OCI-LY3 (cell line): ENCODE measurements around the gene BRD2.

Experiments used
- EZH2phosphoT487 ChIP-seq: fragments of 200-600 bp; shearing (Covaris generic); IDR thresholded peaks from 2 replicates; pipeline ENCODE4 v1.6.1; 2018; ENCODE audit warnings: antibody characterized with exemption, mixed run types, low read depth
- TF ChIP-seq, protein P1 (sequence below): fragments of 200-600, 300-600 bp; sonication (generic); IDR thresholded peaks from 2 replicates; pipeline ENCODE4 v1.5.1; 2014; ENCODE audit warnings: antibody characterized with exemption, low read length, low read depth

DNA sequence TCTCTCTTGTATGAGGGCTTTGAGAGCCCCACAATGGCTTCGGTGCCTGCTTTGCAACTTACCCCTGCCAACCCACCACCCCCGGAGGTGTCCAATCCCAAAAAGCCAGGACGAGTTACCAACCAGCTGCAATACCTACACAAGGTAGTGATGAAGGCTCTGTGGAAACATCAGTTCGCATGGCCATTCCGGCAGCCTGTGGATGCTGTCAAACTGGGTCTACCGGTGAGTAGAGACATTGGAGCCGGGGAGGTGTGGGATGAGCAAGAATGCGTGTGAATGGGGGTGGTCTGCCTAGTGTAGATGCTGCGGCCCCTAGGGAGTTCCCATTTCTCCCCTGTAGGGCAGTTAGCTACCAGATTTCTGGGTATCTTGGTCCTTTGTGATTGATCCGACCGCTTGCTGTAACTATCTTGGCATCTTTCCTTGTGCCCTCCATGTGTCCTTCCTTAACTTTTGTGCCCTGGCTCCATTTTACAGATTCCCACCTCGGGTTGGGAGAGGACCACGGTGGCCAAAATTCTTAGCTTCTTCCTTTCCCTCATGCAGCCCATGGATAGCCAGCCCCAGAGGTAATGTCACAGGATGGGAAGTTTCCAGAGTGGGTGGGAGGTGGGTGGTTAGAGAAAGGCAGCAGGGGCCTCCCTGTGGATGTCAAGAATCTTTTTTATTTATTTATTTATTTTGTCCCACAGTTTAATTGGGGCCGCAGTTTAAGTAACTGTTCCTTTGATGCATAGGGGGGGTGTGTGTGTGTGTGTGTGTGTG, 6.3 kb downstream of the BRD2 start:
- TF ChIP-seq, protein P1, sequence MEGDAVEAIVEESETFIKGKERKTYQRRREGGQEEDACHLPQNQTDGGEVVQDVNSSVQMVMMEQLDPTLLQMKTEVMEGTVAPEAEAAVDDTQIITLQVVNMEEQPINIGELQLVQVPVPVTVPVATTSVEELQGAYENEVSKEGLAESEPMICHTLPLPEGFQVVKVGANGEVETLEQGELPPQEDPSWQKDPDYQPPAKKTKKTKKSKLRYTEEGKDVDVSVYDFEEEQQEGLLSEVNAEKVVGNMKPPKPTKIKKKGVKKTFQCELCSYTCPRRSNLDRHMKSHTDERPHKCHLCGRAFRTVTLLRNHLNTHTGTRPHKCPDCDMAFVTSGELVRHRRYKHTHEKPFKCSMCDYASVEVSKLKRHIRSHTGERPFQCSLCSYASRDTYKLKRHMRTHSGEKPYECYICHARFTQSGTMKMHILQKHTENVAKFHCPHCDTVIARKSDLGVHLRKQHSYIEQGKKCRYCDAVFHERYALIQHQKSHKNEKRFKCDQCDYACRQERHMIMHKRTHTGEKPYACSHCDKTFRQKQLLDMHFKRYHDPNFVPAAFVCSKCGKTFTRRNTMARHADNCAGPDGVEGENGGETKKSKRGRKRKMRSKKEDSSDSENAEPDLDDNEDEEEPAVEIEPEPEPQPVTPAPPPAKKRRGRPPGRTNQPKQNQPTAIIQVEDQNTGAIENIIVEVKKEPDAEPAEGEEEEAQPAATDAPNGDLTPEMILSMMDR: no peak
- TF ChIP-seq EZH2phosphoT487: no peak
